H9 (cell line): ENCODE measurements around the gene ZFP62. TPM values are rescaled to one million over a fixed set of nuclear protein-coding genes. Genes with fewer than 3 reads are reported as not detected.

ENCODE experiments used
- DNase-seq: peaks from one replicate; pipeline ENCODE4 v3.0.0-alpha.2; 2017
- H2AFZ ChIP-seq: one replicate; pipeline ENCODE4 v1.6.1; 2013; ENCODE audit warnings: mild to moderate bottlenecking, low read length, control low read depth, moderate library complexity
- H2AK5ac ChIP-seq: 2 replicates; pipeline ENCODE4 v1.6.1; 2013; ENCODE audit warnings: low read length, control low read depth, mixed read lengths; ENCODE audit not compliant: insufficient read length
- H2BK120ac ChIP-seq: one replicate; pipeline ENCODE4 v1.6.1; 2013; ENCODE audit warnings: low read depth, mild to moderate bottlenecking, low read length, control low read depth, inconsistent platforms; ENCODE audit not compliant: poor library complexity, severe bottlenecking
- H2BK12ac ChIP-seq: 2 replicates; pipeline ENCODE4 v1.6.1; 2013; ENCODE audit warnings: low read length, control low read depth, mixed read lengths, low read depth; ENCODE audit not compliant: insufficient read length
- H2BK15ac ChIP-seq: 2 replicates; pipeline ENCODE4 v1.6.1; 2013; ENCODE audit warnings: low read depth, low read length, control low read depth
- H2BK20ac ChIP-seq: one replicate; pipeline ENCODE4 v1.6.1; 2013; ENCODE audit warnings: low read depth, mild to moderate bottlenecking, low read length, control low read depth, inconsistent platforms; ENCODE audit not compliant: poor library complexity, severe bottlenecking
- H2BK5ac ChIP-seq: 2 replicates; pipeline ENCODE4 v1.6.1; 2013; ENCODE audit warnings: low read length, control low read depth, mixed read lengths; ENCODE audit not compliant: insufficient read length
- H3K14ac ChIP-seq: 2 replicates; pipeline ENCODE4 v1.6.1; 2013; ENCODE audit warnings: low read length, control low read depth; ENCODE audit not compliant: insufficient read depth
- H3K18ac ChIP-seq: 2 replicates; pipeline ENCODE4 v1.6.1; 2013; ENCODE audit warnings: low read depth, mild to moderate bottlenecking, mixed read lengths, low read length, control low read depth; ENCODE audit not compliant: insufficient read length
- H3K23ac ChIP-seq: 2 replicates; pipeline ENCODE4 v1.6.1; 2013; ENCODE audit warnings: low read length, control low read depth, mixed read lengths, low read depth; ENCODE audit not compliant: insufficient read length
- H3K23me2 ChIP-seq: 2 replicates; pipeline ENCODE4 v1.6.1; 2013; ENCODE audit warnings: low read depth, mild to moderate bottlenecking, mixed read lengths, low read length, control low read depth; ENCODE audit not compliant: insufficient read length, poor library complexity, severe bottlenecking
- H3K27ac ChIP-seq: 2 replicates; pipeline ENCODE4 v1.5.1; 2013; ENCODE audit warnings: low read length, control low read depth, mixed read lengths, low read depth; ENCODE audit not compliant: insufficient read length
- H3K27me3 ChIP-seq: 2 replicates; pipeline ENCODE4 v1.6.1; 2013; ENCODE audit warnings: low read length, control low read depth, inconsistent platforms; ENCODE audit not compliant: insufficient read depth
- H3K4ac ChIP-seq: 2 replicates; pipeline ENCODE4 v1.6.1; 2013; ENCODE audit warnings: low read depth, mild to moderate bottlenecking, control low read depth, inconsistent platforms, low read length, moderate library complexity
- H3K4me1 ChIP-seq: 2 replicates; pipeline ENCODE4 v1.6.1; 2013; ENCODE audit warnings: low read length, control low read depth, inconsistent platforms; ENCODE audit not compliant: insufficient read depth
- H3K4me2 ChIP-seq: 2 replicates; pipeline ENCODE4 v1.6.1; 2013; ENCODE audit warnings: low read length, control low read depth, mixed read lengths; ENCODE audit not compliant: insufficient read length, insufficient read depth
- H3K56ac ChIP-seq: 2 replicates; pipeline ENCODE4 v1.6.1; 2013; ENCODE audit warnings: low read depth, mild to moderate bottlenecking, mixed read lengths, low read length, control low read depth; ENCODE audit not compliant: insufficient read length
- H3K79me1 ChIP-seq: 2 replicates; pipeline ENCODE4 v1.6.1; 2013; ENCODE audit warnings: low read depth, mild to moderate bottlenecking, moderate library complexity, low read length, control low read depth, inconsistent platforms; ENCODE audit not compliant: insufficient read depth, poor library complexity, severe bottlenecking
- H3K79me2 ChIP-seq: 2 replicates; pipeline ENCODE4 v1.6.1; 2013; ENCODE audit warnings: low read length, control low read depth, inconsistent platforms; ENCODE audit not compliant: insufficient read depth
- H3K9ac ChIP-seq: 2 replicates; pipeline ENCODE4 v1.6.1; 2013; ENCODE audit warnings: low read length, control low read depth, mixed read lengths; ENCODE audit not compliant: insufficient read length; ENCODE audit errors: extremely low read depth
- H3K9me3 ChIP-seq: one replicate; pipeline ENCODE4 v1.6.1; 2013; ENCODE audit warnings: low read depth, low read length, inconsistent platforms; ENCODE audit not compliant: control insufficient read depth
- H3T11ph ChIP-seq: one replicate; pipeline ENCODE4 v1.6.1; 2013; ENCODE audit warnings: mild to moderate bottlenecking, low read length, control low read depth, inconsistent platforms
- H4K20me1 ChIP-seq: one replicate; pipeline ENCODE4 v1.6.1; 2013; ENCODE audit not compliant: control insufficient read depth, insufficient read length, insufficient read depth
- H4K5ac ChIP-seq: 2 replicates; pipeline ENCODE4 v1.6.1; 2013; ENCODE audit warnings: low read depth, mild to moderate bottlenecking, mixed read lengths, low read length, control low read depth; ENCODE audit not compliant: insufficient read length
- H4K8ac ChIP-seq: replicated peaks from 2 replicates; pipeline ENCODE4 v1.6.1; 2013; ENCODE audit warnings: low read length, control low read depth, mixed read lengths, low read depth; ENCODE audit not compliant: insufficient read length
- H4K91ac ChIP-seq: 2 replicates; pipeline ENCODE4 v1.6.1; 2013; ENCODE audit warnings: low read depth, mild to moderate bottlenecking, moderate library complexity, mixed read lengths, low read length, control low read depth; ENCODE audit not compliant: insufficient read length
- H3K27ac Mint-ChIP-seq, 3 experiments: 2 replicates in 2 of 3; 3 replicates in 1 of 3; pipeline ENCODE4 v1.8.0; 2020 to 2021; ENCODE audit warnings: mixed read lengths in 3 of 3, mild to moderate bottlenecking in 1 of 3, moderate library complexity in 1 of 3
- H3K27me3 Mint-ChIP-seq: 2 replicates; pipeline ENCODE4 v1.8.0; 2021; ENCODE audit warnings: low read depth, mild to moderate bottlenecking, moderate library complexity, mixed read lengths
- H3K36me3 Mint-ChIP-seq, 3 experiments: 2 replicates in 2 of 3; 3 replicates in 1 of 3; pipeline ENCODE4 v1.8.0; 2020 to 2021; ENCODE audit warnings: low read depth in 3 of 3, mixed read lengths in 3 of 3; ENCODE audit not compliant: insufficient read depth in 1 of 3
- H3K4me1 Mint-ChIP-seq, 2 experiments: 2 replicates each; pipeline ENCODE4 v1.8.0; 2020; ENCODE audit warnings: mixed read lengths in 2 of 2
- H3K4me3 Mint-ChIP-seq, 2 experiments: 2 replicates in 1 of 2; 3 replicates in 1 of 2; pipeline ENCODE4 v1.8.0; 2020 to 2021; ENCODE audit warnings: mild to moderate bottlenecking in 2 of 2, mixed read lengths in 2 of 2, moderate library complexity in 1 of 2
- H3K9me3 Mint-ChIP-seq, 2 experiments: 2 replicates in 1 of 2; 3 replicates in 1 of 2; pipeline ENCODE4 v1.8.0; 2020; ENCODE audit warnings: mild to moderate bottlenecking in 2 of 2, mixed read lengths in 2 of 2, moderate library complexity in 1 of 2
- CTCF ChIP-seq: fragments of 200-600 bp; sonication (generic); conservative IDR thresholded peaks from 3 replicates; pipeline ENCODE4 v1.8.0; 2021; ENCODE audit warnings: antibody characterized with exemption, mild to moderate bottlenecking
- WGBS: extraction: QIAGEN DNeasy Blood & Tissue Kit; methylation state at CpG from one replicate; pipeline ENCODE4 v1.1.7; 2013; ENCODE audit warnings: missing lambda C conversion rate, low lambda C conversion rate, mixed read lengths; ENCODE audit not compliant: insufficient read length; ENCODE audit errors: extremely low coverage; 5-methylcytosine and 5-hydroxymethylcytosine counted together
- total RNA-seq: library from RNA; stranded (reverse); gene quantifications from 2 replicates; pipeline ENCODE4 v1.2.1, GENCODE V29; 2021

The ZFP62 gene
- total RNA-seq, 1 experiment from 2014 or later: 16.2 TPM

- no peak overlapping the region for H3K4ac ChIP-seq
- no peak overlapping the region for H2BK12ac ChIP-seq
- H3K4me3 Mint-ChIP-seq: no peak overlapping the region
Observed at GRCh38 chr5:180850434-180851078, 10.5 kb downstream of the ZFP62 start.

More at GRCh38 chr5:180850434-180851078, 10.5 kb downstream of the ZFP62 start:
- H3K9ac ChIP-seq: no peak overlapping the region
- peaks cover 99 to 100% (median 99%) of the 10 kb centered on the region in 3 experiments for H3K36me3 Mint-ChIP-seq
- H3K23ac ChIP-seq: no peak overlapping the region
- no CpG with 5 or more reads among the region's 10 CpGs for WGBS
- H2BK120ac ChIP-seq: no peak overlapping the region
- peaks cover 4% of the 10 kb centered on the region for H3K79me1 ChIP-seq
- H3K4me1 Mint-ChIP-seq: no peaks in the 10 kb centered on the region
- peaks cover 82 to 85% of the 10 kb centered on the region in 2 experiments for H3K9me3 Mint-ChIP-seq
- H2BK5ac ChIP-seq: no peak overlapping the region
- H4K20me1 ChIP-seq: no peaks in the 10 kb centered on the region
- no peak overlapping the region for H3K4me2 ChIP-seq
- no peak overlapping the region for H3K18ac ChIP-seq
- no peak overlapping the region for H2AFZ ChIP-seq
- H3K27ac Mint-ChIP-seq: no peak overlapping the region
- no peak overlapping the region for H2BK20ac ChIP-seq
- H4K91ac ChIP-seq: no peak overlapping the region
- no peaks in the 10 kb centered on the region for H3K23me2 ChIP-seq
- no peak overlapping the region for H3K27ac ChIP-seq
- H3K27me3 Mint-ChIP-seq: peaks cover 31% of the 10 kb centered on the region
- H2BK15ac ChIP-seq: no peak overlapping the region
- no peaks in the 10 kb centered on the region for H3K79me2 ChIP-seq
- DNase-seq: no peak
- TF ChIP-seq CTCF: no peak
- H3K56ac ChIP-seq: no peak overlapping the region
- no peak overlapping the region for H2AK5ac ChIP-seq
- H4K5ac ChIP-seq: no peak overlapping the region
- H3K27me3 ChIP-seq: no peaks in the 10 kb centered on the region
- peaks cover 53% of the 10 kb centered on the region for H3K9me3 ChIP-seq
- H3K4me1 ChIP-seq: no peaks in the 10 kb centered on the region
- no peak overlapping the region for H4K8ac ChIP-seq
- no peak overlapping the region for H3T11ph ChIP-seq
- no peak overlapping the region for H3K14ac ChIP-seq
